ENCODE results near the gene CREB3L2.
A peak's percentile ranks its signal among the peaks of the same experiment; 100 is the strongest.

Gene CREB3L2

DNA sequence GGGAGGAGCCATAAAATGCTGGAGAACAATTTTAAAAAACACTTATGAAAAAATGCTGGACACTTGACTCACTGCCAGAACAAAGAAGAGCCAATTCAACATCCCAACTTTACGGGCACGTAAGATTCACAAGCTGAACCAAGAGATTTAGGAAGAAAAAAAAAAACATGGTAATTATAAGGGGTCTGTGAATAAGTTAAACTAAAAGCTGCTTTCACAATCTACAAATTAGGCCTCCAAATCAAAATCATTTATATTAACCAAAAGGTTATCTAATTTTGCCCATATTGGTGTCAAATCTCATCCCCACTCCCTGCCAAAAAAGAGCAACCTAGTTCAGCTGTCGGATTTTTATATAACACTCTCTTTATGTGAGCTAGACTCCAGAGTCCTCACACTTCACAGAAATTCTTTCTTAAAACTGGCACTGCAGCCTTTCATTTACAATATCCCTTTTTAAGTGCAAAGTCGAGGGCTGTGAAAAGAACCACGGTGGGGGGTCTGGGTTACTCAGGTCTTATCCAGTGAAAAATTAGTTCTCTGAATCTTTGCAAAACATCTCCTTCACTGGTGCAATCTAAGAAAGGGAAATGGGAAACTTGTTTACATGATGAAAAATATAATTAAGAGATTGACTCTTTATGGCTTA is 124.7 kb downstream of the CREB3L2 start:
- H3K36me3 ChIP-seq (ENCODE audit: control insufficient read depth in 5 of 5, insufficient read depth in 5 of 5, low read length in 5 of 5): peaks cover 10 to 66% (median 43%) of the 10 kb centered on the region in 5 donors
- H3K9ac ChIP-seq (ENCODE audit: low read length in 5 of 5): no peak overlapping the region
- no peaks in the 10 kb centered on the region for H3K27me3 ChIP-seq (ENCODE audit: control insufficient read depth in 5 of 5, insufficient read depth in 4 of 5, low read length in 5 of 5)
- peaks cover 3 to 70% (median 61%) of the 10 kb centered on the region in 5 donors for H3K4me1 ChIP-seq (ENCODE audit: control insufficient read depth in 5 of 5, insufficient read depth in 5 of 5, low read length in 5 of 5)
- no peak overlapping the region for H3K4me3 ChIP-seq (ENCODE audit: low read depth in 1 of 5, low read length in 5 of 5)
- H3K9me3 ChIP-seq (ENCODE audit: control insufficient read depth in 5 of 5, low read length in 5 of 5): peaks cover 0 to 10% (median 8%) of the 10 kb centered on the region in 5 donors
- peak overlapping the region; percentile 91 for H3K27ac ChIP-seq (ENCODE audit: low read depth, low read length)

- H3K4me3 ChIP-seq (ENCODE audit: low read depth in 1 of 5, low read length in 5 of 5): no peak overlapping the region
- peak overlapping the region; percentile 91 for H3K27ac ChIP-seq (ENCODE audit: low read depth, low read length)
- H3K27me3 ChIP-seq (ENCODE audit: control insufficient read depth in 5 of 5, insufficient read depth in 4 of 5, low read length in 5 of 5): no peaks in the 10 kb centered on the region
- H3K9me3 ChIP-seq (ENCODE audit: control insufficient read depth in 5 of 5, low read length in 5 of 5): no peaks in the 10 kb centered on the region
- H3K4me1 ChIP-seq (ENCODE audit: control insufficient read depth in 5 of 5, insufficient read depth in 5 of 5, low read length in 5 of 5): peaks cover 5 to 79% (median 68%) of the 10 kb centered on the region in 5 donors
- no peak overlapping the region for H3K9ac ChIP-seq (ENCODE audit: low read length in 5 of 5)
- peaks cover 0 to 53% (median 31%) of the 10 kb centered on the region in 5 donors for H3K36me3 ChIP-seq (ENCODE audit: control insufficient read depth in 5 of 5, insufficient read depth in 5 of 5, low read length in 5 of 5)
Observed at GRCh38 chr7:137875746-137876145, 126.1 kb downstream of the CREB3L2 start.

GRCh38 chr7:137873979-137874777 is 127.7 kb downstream of the CREB3L2 start:
- peaks cover 5 to 70% (median 62%) of the 10 kb centered on the region in 5 donors for H3K4me1 ChIP-seq (ENCODE audit: control insufficient read depth in 5 of 5, insufficient read depth in 5 of 5, low read length in 5 of 5)
- H3K4me3 ChIP-seq (ENCODE audit: low read depth in 1 of 5, low read length in 5 of 5): no peak overlapping the region
- H3K27ac ChIP-seq (ENCODE audit: low read depth, low read length): peak overlapping the region; percentile 91
- peak overlapping the region in 3 of 5 donors; percentile 26 to 73 (median 52) for H3K9ac ChIP-seq (ENCODE audit: low read length in 5 of 5)
- H3K36me3 ChIP-seq (ENCODE audit: control insufficient read depth in 5 of 5, insufficient read depth in 5 of 5, low read length in 5 of 5): peaks cover 0 to 38% (median 16%) of the 10 kb centered on the region in 5 donors
- no peaks in the 10 kb centered on the region for H3K9me3 ChIP-seq (ENCODE audit: control insufficient read depth in 5 of 5, low read length in 5 of 5)
- no peaks in the 10 kb centered on the region for H3K27me3 ChIP-seq (ENCODE audit: control insufficient read depth in 5 of 5, insufficient read depth in 4 of 5, low read length in 5 of 5)

- Histone ChIP-seq H3K36me3 (ENCODE audit: control insufficient read depth in 5 of 5, insufficient read depth in 5 of 5, low read length in 5 of 5) (peaks cover 0 to 33% (median 13%) of the 10 kb centered on the region in 5 donors), H3K27ac (ENCODE audit: low read depth, low read length) (peak overlapping the region; percentile 91), H3K9me3 (ENCODE audit: control insufficient read depth in 5 of 5, low read length in 5 of 5) (no peaks in the 10 kb centered on the region)
Observed at GRCh38 chr7:137873524-137873923, 128.4 kb downstream of the CREB3L2 start.

GRCh38 chr7:137871170-137871915 is 130.5 kb downstream of the CREB3L2 start:
- peaks cover 5 to 43% (median 36%) of the 10 kb centered on the region in 5 donors for H3K4me1 ChIP-seq (ENCODE audit: control insufficient read depth in 5 of 5, insufficient read depth in 5 of 5, low read length in 5 of 5)
- peaks cover 6 to 30% (median 17%) of the 10 kb centered on the region in 5 donors for H3K36me3 ChIP-seq (ENCODE audit: control insufficient read depth in 5 of 5, insufficient read depth in 5 of 5, low read length in 5 of 5)

More at GRCh38 chr7:137873524-137873923, 128.4 kb downstream of the CREB3L2 start:
- Histone ChIP-seq H3K4me1 (ENCODE audit: control insufficient read depth in 5 of 5, insufficient read depth in 5 of 5, low read length in 5 of 5) (peaks cover 5 to 64% (median 56%) of the 10 kb centered on the region in 5 donors), H3K27me3 (ENCODE audit: control insufficient read depth in 5 of 5, insufficient read depth in 4 of 5, low read length in 5 of 5) (no peaks in the 10 kb centered on the region), H3K4me3 (ENCODE audit: low read depth in 1 of 5, low read length in 5 of 5) (no peak overlapping the region), H3K9ac (ENCODE audit: low read length in 5 of 5) (peak overlapping the region in 2 of 5 donors; percentile 52 to 73)

DNA sequence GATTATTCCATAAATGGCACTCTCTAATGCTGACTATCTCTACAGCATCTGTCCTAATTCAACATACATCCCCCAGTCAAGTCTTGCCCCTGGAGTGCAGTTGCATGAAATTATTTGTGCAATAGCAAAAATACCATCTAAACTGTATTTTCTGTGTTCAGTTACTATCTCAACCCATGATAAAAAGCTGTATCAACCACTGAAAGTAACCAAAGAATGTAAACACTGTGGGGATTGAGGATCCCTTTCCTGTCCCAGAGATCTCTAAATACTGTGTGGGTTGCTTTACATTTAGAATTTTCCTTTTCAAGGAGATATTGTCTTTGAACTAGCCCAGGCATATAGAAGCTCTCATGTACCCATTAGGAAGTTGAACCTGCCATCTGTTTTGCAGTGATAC is 131.2 kb downstream of the CREB3L2 start:
- no peak overlapping the region for H3K9ac ChIP-seq (ENCODE audit: low read length in 5 of 5)
- no peaks in the 10 kb centered on the region for H3K27me3 ChIP-seq (ENCODE audit: control insufficient read depth in 5 of 5, insufficient read depth in 4 of 5, low read length in 5 of 5)
- peaks cover 0 to 3% (median 0%) of the 10 kb centered on the region in 5 donors for H3K9me3 ChIP-seq (ENCODE audit: control insufficient read depth in 5 of 5, low read length in 5 of 5)
- no peak overlapping the region for H3K4me3 ChIP-seq (ENCODE audit: low read depth in 1 of 5, low read length in 5 of 5)
- peaks cover 5 to 40% (median 33%) of the 10 kb centered on the region in 5 donors for H3K4me1 ChIP-seq (ENCODE audit: control insufficient read depth in 5 of 5, insufficient read depth in 5 of 5, low read length in 5 of 5)
- peaks cover 10 to 29% (median 17%) of the 10 kb centered on the region in 5 donors for H3K36me3 ChIP-seq (ENCODE audit: control insufficient read depth in 5 of 5, insufficient read depth in 5 of 5, low read length in 5 of 5)
- peak overlapping the region; percentile 91 for H3K27ac ChIP-seq (ENCODE audit: low read depth, low read length)

More at GRCh38 chr7:137871170-137871915, 130.5 kb downstream of the CREB3L2 start:
- Histone ChIP-seq H3K9ac (ENCODE audit: low read length in 5 of 5) (no peak overlapping the region), H3K27me3 (ENCODE audit: control insufficient read depth in 5 of 5, insufficient read depth in 4 of 5, low read length in 5 of 5) (no peaks in the 10 kb centered on the region), H3K9me3 (ENCODE audit: control insufficient read depth in 5 of 5, low read length in 5 of 5) (no peaks in the 10 kb centered on the region), H3K4me3 (ENCODE audit: low read depth in 1 of 5, low read length in 5 of 5) (no peak overlapping the region), H3K27ac (ENCODE audit: low read depth, low read length) (peak overlapping the region; percentile 91)

GRCh38 chr7:137870078-137870477 is 131.8 kb downstream of the CREB3L2 start:
- H3K9me3 ChIP-seq (ENCODE audit: control insufficient read depth in 5 of 5, low read length in 5 of 5): peaks cover 0 to 4% (median 0%) of the 10 kb centered on the region in 5 donors
- no peak overlapping the region for H3K9ac ChIP-seq (ENCODE audit: low read length in 5 of 5)
- peak overlapping the region; percentile 91 for H3K27ac ChIP-seq (ENCODE audit: low read depth, low read length)
- H3K27me3 ChIP-seq (ENCODE audit: control insufficient read depth in 5 of 5, insufficient read depth in 4 of 5, low read length in 5 of 5): no peaks in the 10 kb centered on the region
- peaks cover 3 to 35% (median 28%) of the 10 kb centered on the region in 5 donors for H3K4me1 ChIP-seq (ENCODE audit: control insufficient read depth in 5 of 5, insufficient read depth in 5 of 5, low read length in 5 of 5)
- peaks cover 13 to 25% (median 18%) of the 10 kb centered on the region in 5 donors for H3K36me3 ChIP-seq (ENCODE audit: control insufficient read depth in 5 of 5, insufficient read depth in 5 of 5, low read length in 5 of 5)
- H3K4me3 ChIP-seq (ENCODE audit: low read depth in 1 of 5, low read length in 5 of 5): no peak overlapping the region

- H3K9me3 ChIP-seq (ENCODE audit: control insufficient read depth in 5 of 5, low read length in 5 of 5): peaks cover 0 to 4% (median 0%) of the 10 kb centered on the region in 5 donors
- H3K36me3 ChIP-seq (ENCODE audit: control insufficient read depth in 5 of 5, insufficient read depth in 5 of 5, low read length in 5 of 5): peaks cover 17 to 25% (median 24%) of the 10 kb centered on the region in 5 donors
- H3K9ac ChIP-seq (ENCODE audit: low read length in 5 of 5): no peak overlapping the region
- peaks cover 2 to 28% (median 23%) of the 10 kb centered on the region in 5 donors for H3K4me1 ChIP-seq (ENCODE audit: control insufficient read depth in 5 of 5, insufficient read depth in 5 of 5, low read length in 5 of 5)
- no peaks in the 10 kb centered on the region for H3K27me3 ChIP-seq (ENCODE audit: control insufficient read depth in 5 of 5, insufficient read depth in 4 of 5, low read length in 5 of 5)
- H3K27ac ChIP-seq (ENCODE audit: low read depth, low read length): no peak overlapping the region
- no peak overlapping the region for H3K4me3 ChIP-seq (ENCODE audit: low read depth in 1 of 5, low read length in 5 of 5)
Observed at GRCh38 chr7:137869260-137869659, 132.6 kb downstream of the CREB3L2 start.

GRCh38 chr7:137867289-137867688 is 134.6 kb downstream of the CREB3L2 start:
- H3K27me3 ChIP-seq (ENCODE audit: control insufficient read depth in 5 of 5, insufficient read depth in 4 of 5, low read length in 5 of 5): no peaks in the 10 kb centered on the region

More at GRCh38 chr7:137867289-137867688, 134.6 kb downstream of the CREB3L2 start:
- Histone ChIP-seq H3K4me1 (ENCODE audit: control insufficient read depth in 5 of 5, insufficient read depth in 5 of 5, low read length in 5 of 5) (peaks cover 2 to 31% (median 16%) of the 10 kb centered on the region in 5 donors), H3K9ac (ENCODE audit: low read length in 5 of 5) (no peak overlapping the region), H3K9me3 (ENCODE audit: control insufficient read depth in 5 of 5, low read length in 5 of 5) (peaks cover 0 to 4% (median 0%) of the 10 kb centered on the region in 5 donors), H3K4me3 (ENCODE audit: low read depth in 1 of 5, low read length in 5 of 5) (no peak overlapping the region), H3K36me3 (ENCODE audit: control insufficient read depth in 5 of 5, insufficient read depth in 5 of 5, low read length in 5 of 5) (peaks cover 16 to 30% (median 25%) of the 10 kb centered on the region in 5 donors), H3K27ac (ENCODE audit: low read depth, low read length) (no peak overlapping the region)
